SU-DHL-6 (cell line): ENCODE data around the gene FSIP1.

Source experiments
- H2AFZ ChIP-seq: fragments of 200-600 bp; sonication (generic); 2 replicates; pipeline ENCODE4 v1.6.1; 2014; ENCODE audit warnings: low read depth, mild to moderate bottlenecking, moderate library complexity, mixed read lengths, antibody characterized with exemption, low read length; ENCODE audit not compliant: severe bottlenecking
- H3F3A ChIP-seq: fragments of 200-600 bp; shearing (Covaris generic); 2 replicates; pipeline ENCODE4 v1.6.0; 2016; ENCODE audit warnings: antibody characterized with exemption, mild to moderate bottlenecking; ENCODE audit not compliant: insufficient read depth
- H3K27ac ChIP-seq: fragments of 200-600 bp; sonication (generic); 2 replicates; pipeline ENCODE4 v1.5.1; 2016; ENCODE audit warnings: low read depth, mild to moderate bottlenecking, low read length, moderate library complexity, mixed read lengths
- H3K27me3 ChIP-seq: fragments of 200-600 bp; sonication (generic), shearing (Covaris generic); 2 replicates; pipeline ENCODE4 v1.6.0; 2014; ENCODE audit warnings: mild to moderate bottlenecking, low read length
- H3K36me3 ChIP-seq: fragments of 200-600 bp; sonication (generic); 2 replicates; pipeline ENCODE4 v1.6.1; 2014; ENCODE audit warnings: mild to moderate bottlenecking, low read length, mixed read lengths
- H3K4me2 ChIP-seq: fragments of 300-600, 200-600 bp; shearing (Covaris generic), sonication (generic); 2 replicates; pipeline ENCODE4 v1.6.0; 2014; ENCODE audit warnings: low read length, low read depth, mild to moderate bottlenecking; ENCODE audit not compliant: poor library complexity, severe bottlenecking
- H3K4me3 ChIP-seq: fragments of 200-600 bp; sonication (generic); 2 replicates; pipeline ENCODE4 v1.5.1; 2014; ENCODE audit warnings: antibody characterized with exemption, low read length, mild to moderate bottlenecking, mixed read lengths; ENCODE audit not compliant: insufficient read depth, poor library complexity, severe bottlenecking
- H3K79me2 ChIP-seq: fragments of 200-600 bp; sonication (generic); 2 replicates; pipeline ENCODE4 v1.6.1; 2014; ENCODE audit warnings: mild to moderate bottlenecking, low read length, moderate library complexity; ENCODE audit not compliant: insufficient read depth
- H3K9ac ChIP-seq: fragments of 200-600 bp; sonication (generic); 2 replicates; pipeline ENCODE4 v1.7.0; 2014; ENCODE audit warnings: mild to moderate bottlenecking, low read length
- H3K9me2 ChIP-seq: fragments of 200-600 bp; sonication (generic); replicated peaks from 2 replicates; pipeline ENCODE4 v1.6.1; 2014; ENCODE audit warnings: low read length; ENCODE audit not compliant: insufficient read depth
- H3K9me3 ChIP-seq: fragments of 200-600 bp; sonication (generic); 2 replicates; pipeline ENCODE4 v1.6.1; 2014; ENCODE audit warnings: low read length, mixed read lengths; ENCODE audit not compliant: insufficient read depth
- H4K20me1 ChIP-seq: fragments of 200-600 bp; sonication (generic); 2 replicates; pipeline ENCODE4 v1.6.1; 2014; ENCODE audit warnings: low read depth, mild to moderate bottlenecking, antibody characterized with exemption, low read length, moderate library complexity, mixed read lengths
- EZH2phosphoT487 ChIP-seq: fragments of 200-600 bp; sonication (generic), shearing (Covaris generic); conservative IDR thresholded peaks from 2 replicates; pipeline ENCODE4 v1.6.1; 2018; ENCODE audit warnings: mild to moderate bottlenecking, antibody characterized with exemption, low read length, moderate library complexity, mixed read lengths
- TF ChIP-seq, protein P1 (sequence below): fragments of 200-600 bp; sonication (generic); IDR thresholded peaks from one replicate; pipeline ENCODE4 v1.5.1; 2017; ENCODE audit warnings: antibody characterized with exemption, mild to moderate bottlenecking, low read length, moderate library complexity; ENCODE audit not compliant: insufficient read depth, poor library complexity, severe bottlenecking

The FSIP1 gene

DNA sequence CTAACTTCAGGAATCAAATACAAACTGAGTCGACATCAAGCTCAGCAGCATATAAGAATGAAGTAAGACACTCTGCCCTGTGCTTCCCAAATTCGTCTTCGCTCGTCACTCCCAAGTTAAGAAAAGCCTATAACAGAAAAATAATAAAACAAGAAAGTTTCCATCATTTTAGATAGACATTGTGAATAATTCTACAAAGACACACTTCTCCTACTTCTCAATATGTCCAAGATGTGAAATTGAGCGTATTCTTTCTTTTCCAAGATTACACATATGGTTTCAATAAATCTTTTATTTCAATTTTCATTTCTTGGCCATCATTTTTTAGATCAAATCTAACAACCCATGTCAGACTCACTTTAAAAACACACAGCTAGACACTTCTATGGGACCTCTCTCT is 85.1 kb downstream of the FSIP1 start:
- H3K36me3 ChIP-seq: no peaks in the 10 kb centered on the region
- no peak overlapping the region for H3K27ac ChIP-seq
- no peak overlapping the region for H3K9ac ChIP-seq
- no peak for TF ChIP-seq EZH2phosphoT487
- TF ChIP-seq, protein P1, sequence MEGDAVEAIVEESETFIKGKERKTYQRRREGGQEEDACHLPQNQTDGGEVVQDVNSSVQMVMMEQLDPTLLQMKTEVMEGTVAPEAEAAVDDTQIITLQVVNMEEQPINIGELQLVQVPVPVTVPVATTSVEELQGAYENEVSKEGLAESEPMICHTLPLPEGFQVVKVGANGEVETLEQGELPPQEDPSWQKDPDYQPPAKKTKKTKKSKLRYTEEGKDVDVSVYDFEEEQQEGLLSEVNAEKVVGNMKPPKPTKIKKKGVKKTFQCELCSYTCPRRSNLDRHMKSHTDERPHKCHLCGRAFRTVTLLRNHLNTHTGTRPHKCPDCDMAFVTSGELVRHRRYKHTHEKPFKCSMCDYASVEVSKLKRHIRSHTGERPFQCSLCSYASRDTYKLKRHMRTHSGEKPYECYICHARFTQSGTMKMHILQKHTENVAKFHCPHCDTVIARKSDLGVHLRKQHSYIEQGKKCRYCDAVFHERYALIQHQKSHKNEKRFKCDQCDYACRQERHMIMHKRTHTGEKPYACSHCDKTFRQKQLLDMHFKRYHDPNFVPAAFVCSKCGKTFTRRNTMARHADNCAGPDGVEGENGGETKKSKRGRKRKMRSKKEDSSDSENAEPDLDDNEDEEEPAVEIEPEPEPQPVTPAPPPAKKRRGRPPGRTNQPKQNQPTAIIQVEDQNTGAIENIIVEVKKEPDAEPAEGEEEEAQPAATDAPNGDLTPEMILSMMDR: no peak
- no peaks in the 10 kb centered on the region for H3K9me2 ChIP-seq
- no peaks in the 10 kb centered on the region for H4K20me1 ChIP-seq
- no peak overlapping the region for H3K4me2 ChIP-seq
- no peaks in the 10 kb centered on the region for H3K27me3 ChIP-seq
- no peaks in the 10 kb centered on the region for H3K9me3 ChIP-seq
- no peak overlapping the region for H3K4me3 ChIP-seq
- H3F3A ChIP-seq: no peaks in the 10 kb centered on the region
- H2AFZ ChIP-seq: no peak overlapping the region
- H3K79me2 ChIP-seq: no peaks in the 10 kb centered on the region

DNA sequence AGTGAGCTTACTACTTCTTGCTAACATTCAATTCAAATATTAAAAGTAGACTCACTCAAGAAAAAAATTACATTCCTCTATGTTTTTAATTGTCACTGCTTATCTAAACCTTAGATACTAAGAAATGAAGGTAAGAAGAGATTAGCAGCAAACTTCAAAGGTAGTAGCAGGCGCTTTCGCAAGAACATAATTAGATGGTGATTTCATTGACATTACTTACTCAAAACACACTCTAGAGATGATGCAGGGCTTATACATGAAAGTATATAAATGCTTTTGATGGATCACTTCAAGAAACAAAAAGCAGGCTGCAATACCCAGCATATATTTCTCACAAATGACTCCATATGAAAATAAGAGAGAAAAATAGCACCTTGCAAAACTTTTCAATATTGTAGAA is 86.8 kb downstream of the FSIP1 start:
- Histone ChIP-seq H3K79me2 (no peaks in the 10 kb centered on the region), H4K20me1 (no peaks in the 10 kb centered on the region), H3K27me3 (no peaks in the 10 kb centered on the region), H3K27ac (no peak overlapping the region), H3K9me3 (no peaks in the 10 kb centered on the region), H3F3A (no peaks in the 10 kb centered on the region), H2AFZ (no peak overlapping the region), H3K4me3 (no peak overlapping the region), H3K4me2 (no peak overlapping the region), H3K36me3 (no peaks in the 10 kb centered on the region), H3K9ac (no peak overlapping the region), H3K9me2 (no peaks in the 10 kb centered on the region)
- TF ChIP-seq, protein P1: no peak
- no peak for TF ChIP-seq EZH2phosphoT487

DNA sequence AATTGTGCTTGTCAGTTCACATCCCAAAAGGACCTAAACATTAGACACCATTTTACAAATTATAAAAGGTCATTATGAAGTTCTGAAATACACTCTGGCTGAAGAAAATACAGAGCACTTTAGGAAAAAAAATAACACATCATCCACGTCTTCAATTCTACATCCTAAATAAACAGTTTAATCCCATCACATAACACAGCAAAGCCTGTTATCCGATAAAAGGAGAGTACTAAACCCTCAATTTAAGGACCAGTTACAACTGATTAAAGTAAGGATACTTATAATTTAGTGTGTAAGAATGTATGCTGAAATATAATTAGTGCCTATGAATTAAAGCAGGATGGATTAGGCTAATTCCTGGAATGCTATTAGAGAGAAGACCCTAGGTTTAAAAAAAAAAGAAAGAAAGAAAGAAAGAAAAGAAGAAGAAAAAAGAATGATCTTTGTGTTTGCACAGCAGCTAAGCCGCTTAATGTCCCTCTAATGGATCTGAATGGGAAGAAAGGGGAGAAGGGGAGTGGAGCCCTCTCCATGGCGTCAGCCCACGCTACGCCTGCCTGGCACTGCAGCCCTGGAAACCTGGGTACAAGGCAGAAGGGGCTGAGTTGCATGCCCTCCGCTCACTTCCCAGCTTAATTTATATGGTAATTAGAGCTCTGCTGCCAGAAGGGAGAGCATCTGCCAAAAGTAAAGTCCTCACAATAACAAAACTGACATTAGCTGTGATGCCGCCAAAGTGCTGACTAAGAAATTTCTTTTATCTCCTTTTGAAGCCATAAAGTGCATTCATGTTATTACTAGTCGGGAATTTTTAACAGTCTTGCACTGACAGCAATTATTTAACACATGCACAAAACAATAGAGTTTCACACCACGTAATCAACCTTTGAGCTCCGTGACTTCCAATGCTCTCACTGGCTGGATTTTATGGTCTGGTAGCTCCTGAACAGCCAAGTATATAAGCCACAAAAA is 90.0 kb downstream of the FSIP1 start:
- Histone ChIP-seq H3K9ac (no peak overlapping the region), H3F3A (no peaks in the 10 kb centered on the region), H3K9me3 (no peaks in the 10 kb centered on the region), H3K4me3 (no peak overlapping the region), H3K27ac (no peak overlapping the region), H3K36me3 (no peaks in the 10 kb centered on the region), H2AFZ (no peak overlapping the region), H3K9me2 (no peaks in the 10 kb centered on the region), H3K79me2 (no peaks in the 10 kb centered on the region), H3K27me3 (no peaks in the 10 kb centered on the region), H3K4me2 (no peak overlapping the region), H4K20me1 (no peaks in the 10 kb centered on the region)
- no peak for TF ChIP-seq EZH2phosphoT487
- TF ChIP-seq, protein P1: no peak
